H1 (cell line): ENCODE measurements around the gene TAS1R1. TPM values are rescaled to one million over a fixed set of nuclear protein-coding genes. Genes with fewer than 3 reads are reported as not detected.

ENCODE experiments used
- CTCF ChIA-PET: fragments of 300-600 bp; sonication (Branson Sonifier 250); formaldehyde crosslinking; loops from one replicate; lab custom pipeline; 2021; ENCODE audit not compliant: partially characterized antibody; lab: Charles Lee
- POLR2A ChIA-PET: fragments of 300-600 bp; sonication (Branson Sonifier 250); formaldehyde crosslinking; loops from one replicate; lab custom pipeline; 2021; ENCODE audit warnings: inconsistent platforms; ENCODE audit not compliant: partially characterized antibody; lab: Charles Lee
- DNase-seq, 2 experiments: peaks; one replicate each; pipeline versions ENCODE4 v3.0.0 to v3.0.0-alpha.2; 2010 to 2022; ENCODE audit warnings: low spot score in 2 of 2, low read depth in 1 of 2, mixed read lengths in 1 of 2
- FAIRE-seq: peaks from 2 replicates; lab custom pipeline; 2011; peaks lifted over from hg19 to GRCh38; lab: Jason Lieb, UNC
- H2AFZ ChIP-seq: 2 replicates; pipeline ENCODE4 v1.8.1; 2012; ENCODE audit warnings: low read length, inconsistent platforms
- H2AK5ac ChIP-seq: 2 replicates; pipeline ENCODE4 v1.6.1; 2013; ENCODE audit warnings: low read depth, low read length
- H2BK120ac ChIP-seq: replicated peaks from 2 replicates; pipeline ENCODE3; 2013; ENCODE audit warnings: low read depth, low read length, inconsistent platforms
- H2BK12ac ChIP-seq: 2 replicates; pipeline ENCODE4 v1.6.1; 2013; ENCODE audit warnings: low read depth, low read length
- H2BK15ac ChIP-seq: 2 replicates; pipeline ENCODE4 v1.6.1; 2013; ENCODE audit warnings: low read length
- H2BK20ac ChIP-seq: 2 replicates; pipeline ENCODE4 v1.6.1; 2013; ENCODE audit warnings: low read length
- H2BK5ac ChIP-seq: 2 replicates; pipeline ENCODE4 v1.6.1; 2013; ENCODE audit warnings: low read depth, low read length
- H3K14ac ChIP-seq: 2 replicates; pipeline ENCODE4 v1.6.1; 2013; ENCODE audit warnings: inconsistent platforms; ENCODE audit not compliant: insufficient read length
- H3K18ac ChIP-seq: 2 replicates; pipeline ENCODE4 v1.6.1; 2013; ENCODE audit warnings: low read length; ENCODE audit errors: extremely low read depth
- H3K23ac ChIP-seq: 2 replicates; pipeline ENCODE4 v1.6.1; 2013; ENCODE audit warnings: inconsistent platforms; ENCODE audit not compliant: insufficient read length
- H3K23me2 ChIP-seq: 2 replicates; pipeline ENCODE4 v1.6.1; 2013; ENCODE audit warnings: low read depth, low read length
- H3K27ac ChIP-seq: 2 replicates; pipeline ENCODE4 v1.6.1; 2011; ENCODE audit warnings: low read depth, low read length, inconsistent platforms
- H3K27me3 ChIP-seq, 4 experiments: replicated peaks in 1 of 4; 1 replicate in 1 of 4; 2 replicates in 3 of 4; pipeline versions ENCODE4 v1.6.1 to v1.8.1; 2011 to 2013; ENCODE audit warnings: low read length in 3 of 4, mild to moderate bottlenecking in 3 of 4, inconsistent platforms in 2 of 4, mixed read lengths in 2 of 4, moderate library complexity in 1 of 4; ENCODE audit not compliant: control insufficient read depth in 3 of 4, insufficient read depth in 3 of 4; ENCODE audit errors: extremely low read depth in 1 of 4
- H3K36me3 ChIP-seq, 4 experiments: 2 replicates each; pipeline versions ENCODE4 v1.6.1 to v1.8.1; 2011 to 2013; ENCODE audit warnings: mild to moderate bottlenecking in 4 of 4, low read length in 3 of 4, moderate library complexity in 2 of 4, control low read depth in 1 of 4, inconsistent platforms in 1 of 4; ENCODE audit not compliant: insufficient read depth in 4 of 4, control insufficient read depth in 2 of 4
- H3K4ac ChIP-seq: replicated peaks from 2 replicates; pipeline ENCODE3; 2013; ENCODE audit warnings: low read length, low read depth, mixed read lengths, inconsistent platforms; ENCODE audit not compliant: insufficient read length
- H3K4me1 ChIP-seq, 4 experiments: replicated peaks in 1 of 4; 1 replicate in 1 of 4; 2 replicates in 3 of 4; pipeline versions ENCODE4 v1.6.1 to v1.8.1; 2011 to 2013; ENCODE audit warnings: low read length in 3 of 4, inconsistent platforms in 2 of 4, mixed read lengths in 1 of 4; ENCODE audit not compliant: insufficient read depth in 4 of 4, control insufficient read depth in 3 of 4
- H3K4me2 ChIP-seq, 2 experiments: 2 replicates each; pipeline versions ENCODE4 v1.6.1 to v1.8.1; 2011 to 2013; ENCODE audit warnings: low read depth in 2 of 2, low read length in 2 of 2, control low read depth in 1 of 2, inconsistent platforms in 1 of 2, mild to moderate bottlenecking in 1 of 2; ENCODE audit not compliant: insufficient read depth in 1 of 2
- H3K4me3 ChIP-seq, 4 experiments: fragments of 200-600, 300-600 bp in 1 of 4; sonication (generic), shearing (Covaris generic), sonication (Bioruptor Twin) in 1 of 4; 2 replicates each; pipeline versions ENCODE4 v1.5.1 to v1.8.1; 2011 to 2016; ENCODE audit warnings: low read length in 4 of 4, low read depth in 3 of 4, control low read depth in 2 of 4, inconsistent platforms in 2 of 4, mild to moderate bottlenecking in 2 of 4, mixed read lengths in 1 of 4, moderate library complexity in 1 of 4; ENCODE audit not compliant: insufficient read depth in 2 of 4; ENCODE audit errors: extremely low read depth in 1 of 4
- H3K56ac ChIP-seq: replicated peaks from 2 replicates; pipeline ENCODE3; 2013; ENCODE audit warnings: low read depth, mild to moderate bottlenecking, mixed read lengths, low read length, inconsistent platforms; ENCODE audit not compliant: insufficient read length
- H3K79me1 ChIP-seq: 2 replicates; pipeline ENCODE4 v1.6.1; 2013; ENCODE audit warnings: low read depth, low read length, control low read depth
- H3K79me2 ChIP-seq, 2 experiments: 2 replicates each; pipeline versions ENCODE4 v1.6.1 to v1.8.1; 2012 to 2013; ENCODE audit warnings: low read length in 2 of 2, mild to moderate bottlenecking in 2 of 2, inconsistent platforms in 1 of 2; ENCODE audit not compliant: insufficient read depth in 2 of 2, control insufficient read depth in 1 of 2
- H3K9ac ChIP-seq, 4 experiments: replicated peaks in 1 of 4; 1 replicate in 1 of 4; 2 replicates in 3 of 4; pipeline versions ENCODE4 v1.6.1 to v1.8.1; 2011 to 2013; ENCODE audit warnings: low read depth in 3 of 4, low read length in 3 of 4, control low read depth in 2 of 4, mild to moderate bottlenecking in 2 of 4, moderate library complexity in 2 of 4, inconsistent platforms in 1 of 4; ENCODE audit errors: extremely low read depth in 1 of 4
- H3K9me3 ChIP-seq, 2 experiments: 2 replicates each; pipeline versions ENCODE4 v1.6.1 to v1.8.1; 2012 to 2013; ENCODE audit warnings: mild to moderate bottlenecking in 2 of 2, moderate library complexity in 2 of 2, control low read depth in 1 of 2, inconsistent platforms in 1 of 2, low read depth in 1 of 2, low read length in 1 of 2, mixed read lengths in 1 of 2; ENCODE audit not compliant: insufficient read depth in 2 of 2
- H4K20me1 ChIP-seq, 2 experiments: replicated peaks in 1 of 2; 2 replicates each; pipeline versions ENCODE3 to v1.8.1; 2011 to 2013; ENCODE audit warnings: inconsistent platforms in 2 of 2, low read length in 2 of 2, mild to moderate bottlenecking in 1 of 2; ENCODE audit not compliant: insufficient read depth in 2 of 2, control insufficient read depth in 1 of 2
- H4K5ac ChIP-seq: 2 replicates; pipeline ENCODE4 v1.6.1; 2013; ENCODE audit warnings: low read length, low read depth, mixed read lengths, inconsistent platforms; ENCODE audit not compliant: insufficient read length
- H4K8ac ChIP-seq: 2 replicates; pipeline ENCODE4 v1.8.0; 2013; ENCODE audit warnings: mild to moderate bottlenecking, moderate library complexity, low read length, inconsistent platforms; ENCODE audit not compliant: insufficient read depth; ENCODE audit errors: extremely low read depth
- H4K91ac ChIP-seq: replicated peaks from 2 replicates; pipeline ENCODE3; 2013; ENCODE audit warnings: low read length, mixed read lengths, inconsistent platforms; ENCODE audit not compliant: insufficient read length
- CHD2 ChIP-seq: IDR thresholded peaks from 2 replicates; pipeline ENCODE4 v1.6.1; 2012; ENCODE audit warnings: low read length, improper control_type of control experiment
- GABPA ChIP-seq: IDR thresholded peaks from 2 replicates; pipeline ENCODE4 v1.6.1; 2011; ENCODE audit warnings: mild to moderate bottlenecking, low read length, moderate library complexity, borderline replicate concordance; ENCODE audit not compliant: insufficient read depth
- GTF2F1 ChIP-seq: IDR thresholded peaks from 2 replicates; pipeline ENCODE4 v1.6.1; 2012; ENCODE audit warnings: low read depth, low read length, improper control_type of control experiment, borderline replicate concordance
- KDM4A ChIP-seq: IDR thresholded peaks from one replicate; pipeline ENCODE4 v1.7.1; 2012; ENCODE audit warnings: low read depth, mild to moderate bottlenecking, moderate library complexity, low read length, inconsistent platforms; ENCODE audit not compliant: severe bottlenecking
- KDM5A ChIP-seq: fragments of 200-600 bp; IDR thresholded peaks from 2 replicates; pipeline ENCODE4 v1.7.1; 2012; ENCODE audit warnings: mild to moderate bottlenecking, low read length, inconsistent platforms, mixed read lengths
- MAFK ChIP-seq: IDR thresholded peaks from 2 replicates; pipeline ENCODE4 v1.6.1; 2012; ENCODE audit warnings: low read depth, mild to moderate bottlenecking, improper control_type of control experiment, low read length
- POU5F1 ChIP-seq: IDR thresholded peaks from 2 replicates; pipeline ENCODE4 v1.6.1; 2011; ENCODE audit warnings: low read depth, mild to moderate bottlenecking, low read length, moderate library complexity
- RAD21 ChIP-seq, 2 experiments: IDR thresholded peaks in 1 of 2; conservative IDR thresholded peaks in 1 of 2; 2 replicates each; pipeline ENCODE4 v1.6.1; 2011; ENCODE audit warnings: low read depth in 2 of 2, low read length in 2 of 2, improper control_type of control experiment in 1 of 2, inconsistent platforms in 1 of 2, mild to moderate bottlenecking in 1 of 2, moderate library complexity in 1 of 2
- SP1 ChIP-seq: IDR thresholded peaks from 2 replicates; pipeline ENCODE4 v1.6.1; 2011; ENCODE audit warnings: low read depth, low read length
- SP4 ChIP-seq: IDR thresholded peaks from 2 replicates; pipeline ENCODE4 v1.6.1; 2012; ENCODE audit warnings: low read length, inconsistent platforms
- ZNF274 ChIP-seq: IDR thresholded peaks from 2 replicates; pipeline ENCODE4 v1.7.0; 2012; ENCODE audit warnings: low read length, borderline replicate concordance; ENCODE audit errors: extremely low read depth
- WGBS, 2 experiments: shearing (Covaris generic) in 1 of 2; methylation state at CpG; one replicate each; pipeline versions ENCODE4 v1.1.6 to v1.1.7; 2013 to 2015; ENCODE audit warnings: low lambda C conversion rate in 2 of 2, mixed read lengths in 2 of 2, inconsistent platforms in 1 of 2, low coverage in 1 of 2, missing lambda C conversion rate in 1 of 2; ENCODE audit not compliant: insufficient replicate concordance in 2 of 2, insufficient coverage in 1 of 2, insufficient read length in 1 of 2; ENCODE audit errors: extremely low coverage in 1 of 2, missing lambda C conversion rate in 1 of 2; 5-methylcytosine and 5-hydroxymethylcytosine counted together
- polyA plus RNA-seq, 7 experiments: library from polyadenylated mRNA; depleted of rRNA in 3 of 7; stranded (reverse) in 5 of 7; unstranded in 2 of 7; fragments of >200 nt in 5 of 7; fragments of 200-250 nt in 2 of 7; gene quantifications; 1 replicate in 5 of 7; 2 replicates in 1 of 7; 4 replicates in 1 of 7; pipeline versions ENCODE4 v1.2.1 to v1.2.3, GENCODE V29; 2011 to 2013; ENCODE audit warnings: missing spikeins in 2 of 7, mixed read lengths in 2 of 7
- total RNA-seq: library from RNA; stranded (reverse); fragmentation: NEBNext Ultra II Directional; extraction: Animal tissue kit (Norgen Biotek cat#: 25700); gene quantifications from 2 replicates; pipeline ENCODE4 v1.2.1, GENCODE V29; 2021

Gene TAS1R1
- total and polyA plus RNA-seq, 2 of the 8 experiments (the other 6 are each of a cell fraction or from before 2014, with no cell fraction given), result 0.26 TPM; not detected in 1

- DNase-seq, result peak in 1 of 2 experiments; percentile 79
- TF ChIP-seq ZNF274 (no peak), GABPA (no peak), KDM5A (no peak), SP4 (peak; percentile 37; the same call in 1 of the 2 replicates), POU5F1 (no peak), MAFK (no peak), SP1 (no peak), CHD2 (no peak), KDM4A (peak; percentile 13), GTF2F1 (no peak), RAD21 (IDR thresholded peaks at IDR 0.05 in 1 of 2, conservative IDR thresholded peaks at IDR 0.05 in 1 of 2; ENCODE audit: low read depth in 2 of 2, low read length in 2 of 2) (no peak)
Measured at GRCh38 chr1:6602669-6603237, 47.6 kb downstream of the TAS1R1 start, which contains the start of gene KLHL21. Gene KLHL21, minus strand, starts transcription at chr1:6602869. Its CDS starts 52 bp downstream, at chr1:6602817.

More at GRCh38 chr1:6602669-6603237, 47.6 kb downstream of the TAS1R1 start, which contains the start of gene KLHL21:
- peak within 1 kb of the TSS; percentile 77 to 91 (median 82) for H3K9ac ChIP-seq
- no peak within 1 kb of the TSS for H2BK120ac ChIP-seq
- peak within 1 kb of the TSS; percentile 98 for H3K4ac ChIP-seq
- H3K9me3 ChIP-seq, result no peaks in the 10 kb centered on the region
- H3K14ac ChIP-seq, result peak within 1 kb of the TSS; percentile 42
- peaks cover 8 to 11% (median 9%) of the 10 kb centered on the region in 4 experiments; a peak in 7 of 8 replicates for H3K36me3 ChIP-seq
- peak within 1 kb of the TSS; percentile 88; the same call in 1 of the 2 replicates for H2AK5ac ChIP-seq
- H2BK5ac ChIP-seq, result peak within 1 kb of the TSS; percentile 93
- peaks cover 21% of the 10 kb centered on the region for H3K79me1 ChIP-seq
- H2BK12ac ChIP-seq, result peak within 1 kb of the TSS; percentile 99
- ChIA-PET CTCF (interaction anchor here (1.2 to 3.3 kb wide), 8 partner anchors 7 to 62 kb away, joined by 3 to 16 read pairs (median 5); partner anchors contain the start of gene TAS1R1), POLR2A (interaction anchor here (0.6 to 10.8 kb wide), 24 partner anchors 8 to 815 kb away, joined by 3 to 196 read pairs (median 4); partner anchors contain the start of genes NOL9, PHF13, TAS1R1 and THAP3)
- H3K4me2 ChIP-seq, result peak within 1 kb of the TSS; percentile 91 to 94
- peak within 1 kb of the TSS; percentile 75 to 92 (median 86) for H3K4me3 ChIP-seq
- H3K18ac ChIP-seq, result peak within 1 kb of the TSS; percentile 97
- peak within 1 kb of the TSS; percentile 60 for H3K27ac ChIP-seq
- H3K27me3 ChIP-seq, result no peaks in the 10 kb centered on the region; a peak in 1 of 7 replicates
- peaks cover 22 to 42% of the 10 kb centered on the region in 2 experiments; a peak in 3 of 4 replicates for H3K79me2 ChIP-seq
- peaks cover 2 to 13% (median 9%) of the 10 kb centered on the region in 4 experiments for H3K4me1 ChIP-seq
- 1% methylated on average over 37 of the region's 84 CpGs; no CpG with 5 or more reads in 1 of the 2 experiments for WGBS, 2 experiments
- H2AFZ ChIP-seq, result peak within 1 kb of the TSS; percentile 25; the same call in 1 of the 2 replicates
- peak within 1 kb of the TSS; percentile 93 for H4K8ac ChIP-seq
- H3K23ac ChIP-seq, result no peak within 1 kb of the TSS
- H3K23me2 ChIP-seq, result peaks cover 18% of the 10 kb centered on the region
- no peak within 1 kb of the TSS for H2BK20ac ChIP-seq
- no peak for FAIRE-seq
- peak within 1 kb of the TSS; percentile 63 for H4K5ac ChIP-seq
- H4K91ac ChIP-seq, result peak within 1 kb of the TSS; percentile 94
- H2BK15ac ChIP-seq, result peak within 1 kb of the TSS; percentile 92; the same call in 1 of the 2 replicates
- peaks cover 17 to 26% of the 10 kb centered on the region in 2 experiments for H4K20me1 ChIP-seq
- peak within 1 kb of the TSS; percentile 82 for H3K56ac ChIP-seq
